Measurements from ENCODE around the gene ENTREP1. TPM values are rescaled to one million over a fixed set of nuclear protein-coding genes. Genes with fewer than 3 reads are reported as not detected.

The ENTREP1 gene
- total and polyA plus RNA-seq, 8 donors: 2.0 to 40.2 (median 11.3) TPM

- Histone ChIP-seq H3K4me3 (no peak overlapping the region), H3K27me3 (no peaks in the 10 kb centered on the region), H3K27ac (no peak overlapping the region), H3K9me3 (no peaks in the 10 kb centered on the region), H3K4me1 (peaks cover 0 to 27% (median 10%) of the 10 kb centered on the region in 4 donors), H3K36me3 (no peaks in the 10 kb centered on the region)
- DNase-seq: peak in 1 of 2 donors; percentile 60
- no peak for TF ChIP-seq EP300 (IDR thresholded peaks at IDR 0.05)
- TF ChIP-seq POLR2AphosphoS5 (IDR thresholded peaks at IDR 0.05): no peak
- TF ChIP-seq CTCF (IDR thresholded peaks at IDR 0.05): no peak
- TF ChIP-seq POLR2A (IDR thresholded peaks at IDR 0.05): no peak
- 50 to 62% (median 60%) methylated on average over 9 of the region's 9 CpGs for WGBS, 5 donors
- intact Hi-C loops (cut with DNase I; ENCODE audit: low total_unique reads): no loop called here
Observed at GRCh38 chr9:69295872-69296552, 29.0 kb upstream of the ENTREP1 start.

- DNase-seq: peak in 1 of 2 donors; percentile 16
- Histone ChIP-seq H3K36me3 (no peaks in the 10 kb centered on the region), H3K27ac (no peak overlapping the region), H3K4me1 (peaks cover 0 to 27% (median 10%) of the 10 kb centered on the region in 4 donors), H3K9me3 (no peaks in the 10 kb centered on the region), H3K4me3 (no peak overlapping the region), H3K27me3 (no peaks in the 10 kb centered on the region)
- TF ChIP-seq EP300 (IDR thresholded peaks at IDR 0.05): no peak
- TF ChIP-seq CTCF (IDR thresholded peaks at IDR 0.05): no peak
- TF ChIP-seq POLR2A (IDR thresholded peaks at IDR 0.05): no peak
- TF ChIP-seq POLR2AphosphoS5 (IDR thresholded peaks at IDR 0.05): no peak
- 42 to 57% (median 53%) methylated on average over 11 of the region's 11 CpGs for WGBS, 5 donors
- intact Hi-C loops (cut with DNase I; ENCODE audit: low total_unique reads): no loop called here
Observed at GRCh38 chr9:69297300-69297980, 27.6 kb upstream of the ENTREP1 start.

GRCh38 chr9:69299315-69299714, 25.7 kb upstream of the ENTREP1 start:
- H3K36me3 ChIP-seq: no peaks in the 10 kb centered on the region
- no peak overlapping the region for H3K27ac ChIP-seq
- 56 to 82% (median 79%) methylated on average over 1 of the region's 1 CpG for WGBS, 5 donors
- H3K4me3 ChIP-seq: no peak overlapping the region
- no peak for DNase-seq
- H3K9me3 ChIP-seq: no peaks in the 10 kb centered on the region
- TF ChIP-seq CTCF (IDR thresholded peaks at IDR 0.05) (no peak), POLR2AphosphoS5 (IDR thresholded peaks at IDR 0.05) (no peak), EP300 (IDR thresholded peaks at IDR 0.05) (no peak), POLR2A (IDR thresholded peaks at IDR 0.05) (no peak)
- intact Hi-C loops (cut with DNase I; ENCODE audit: low total_unique reads): no loop called here
- H3K4me1 ChIP-seq: peaks cover 0 to 27% (median 10%) of the 10 kb centered on the region in 4 donors
- no peaks in the 10 kb centered on the region for H3K27me3 ChIP-seq

- no peak overlapping the region for H3K27ac ChIP-seq
- no peaks in the 10 kb centered on the region for H3K9me3 ChIP-seq
- H3K27me3 ChIP-seq: no peaks in the 10 kb centered on the region
- H3K4me3 ChIP-seq: no peak overlapping the region
- 29 to 63% (median 48%) methylated on average over 1 of the region's 1 CpG for WGBS, 5 donors
- intact Hi-C loops (cut with DNase I; ENCODE audit: low total_unique reads): no loop called here
- no peaks in the 10 kb centered on the region for H3K36me3 ChIP-seq
- TF ChIP-seq CTCF (IDR thresholded peaks at IDR 0.05) (no peak), POLR2A (IDR thresholded peaks at IDR 0.05) (no peak), POLR2AphosphoS5 (IDR thresholded peaks at IDR 0.05) (no peak), EP300 (IDR thresholded peaks at IDR 0.05) (no peak)
- peaks cover 0 to 27% (median 10%) of the 10 kb centered on the region in 4 donors for H3K4me1 ChIP-seq
- DNase-seq: no peak
Observed at GRCh38 chr9:69299826-69300225, 25.2 kb upstream of the ENTREP1 start.

All from stomach (tissue), 9 donors.